ENCODE data around the gene XIST. TPM values are rescaled to one million over a fixed set of nuclear protein-coding genes. Genes with fewer than 3 reads are reported as not detected.

XIST gene
- total and polyA plus RNA-seq, 10 of the 15 experiments (the other 5 are each of a cell fraction or from before 2014, with no cell fraction given) = 39.1 to 787 (median 91.3) TPM

- TF ChIP-seq REST (IDR thresholded peaks at IDR 0.05; ENCODE audit: low read depth, low read length) = no peak
- no peak for TF ChIP-seq RAD21 (IDR thresholded peaks at IDR 0.05; ENCODE audit: insufficient read depth, low read depth, low read length)
- no peak for TF ChIP-seq SUPT20H (IDR thresholded peaks at IDR 0.05; ENCODE audit: borderline replicate concordance, control insufficient read depth, low read depth, low read length)
- no peak for TF ChIP-seq NRF1 (conservative IDR thresholded peaks at IDR 0.05; ENCODE audit: low read depth, low read length)
- no peak for TF ChIP-seq RFX5 (IDR thresholded peaks at IDR 0.05; ENCODE audit: low read depth, low read length)
- no peak for TF ChIP-seq IKZF2 (IDR thresholded peaks at IDR 0.05)
- TF ChIP-seq ASH2L (IDR thresholded peaks at IDR 0.05; ENCODE audit: borderline replicate concordance, low read depth) = no peak
- no peak for TF ChIP-seq POU2F2 (IDR thresholded peaks at IDR 0.05; ENCODE audit: borderline replicate concordance, low read depth, low read length)
Measured at GRCh38 chrX:73825569-73825968, 26.9 kb downstream of the XIST start (continued).

GRCh38 chrX:73823473-73824004, 29.0 kb downstream of the XIST start:
- FAIRE-seq (no peak), DNase-seq (ENCODE audit: low read depth, low spot score) (no peak), ATAC-seq (no peak)
- no peaks in the 10 kb centered on the region for H3K4me1 ChIP-seq (ENCODE audit: control insufficient read depth, insufficient read depth, low read length)
- H3K4me2 ChIP-seq (ENCODE audit: control insufficient read depth, insufficient read depth) = no peak overlapping the region
- BruUV-seq (replicated peaks) = no TSS peak
- 45% methylated on average over 2 of the region's 2 CpGs for WGBS (ENCODE audit: insufficient coverage, insufficient replicate concordance, low lambda C conversion rate, missing lambda C conversion rate)
- intact Hi-C loops (cut with micrococcal nuclease; ENCODE audit: unreplicated experiment) (no loop called here), in situ Hi-C loops (cut with MboI) (no loop called here)
- no peak overlapping the region for H2AFZ ChIP-seq (ENCODE audit: control insufficient read depth, low read depth, low read length)
- ChIA-PET POLR2A (no interaction called here), RAD21 (ENCODE audit: unreplicated experiment) (no interaction called here), CTCF (no interaction called here), SMC1A (ENCODE audit: uncharacterized antibody, unreplicated experiment) (no interaction called here)
- H3K4me3 ChIP-seq = no peak overlapping the region
- H4K20me1 ChIP-seq (ENCODE audit: control insufficient read depth, insufficient read depth) = no peaks in the 10 kb centered on the region
- no peaks in the 10 kb centered on the region for H3K27me3 ChIP-seq (replicated peaks in 1 of 2; ENCODE audit: control insufficient read depth in 2 of 2, insufficient read depth in 2 of 2, low read length in 1 of 2)
- H3K9ac ChIP-seq (ENCODE audit: control insufficient read depth, insufficient read depth, low read length) = no peak overlapping the region
- no peak overlapping the region for H3K27ac ChIP-seq (ENCODE audit: control insufficient read depth, insufficient read depth)
- peaks cover 0 to 6% of the 10 kb centered on the region in 2 experiments; a peak in 2 of 4 replicates for H3K36me3 ChIP-seq (ENCODE audit: control insufficient read depth in 2 of 2, insufficient read depth in 2 of 2, low read length in 1 of 2)
- no peaks in the 10 kb centered on the region for H3K79me2 ChIP-seq (ENCODE audit: control insufficient read depth, insufficient read depth, low read length)
- H3K9me3 ChIP-seq (replicated peaks; ENCODE audit: control insufficient read depth, insufficient read depth, low read length) = no peaks in the 10 kb centered on the region
- TF ChIP-seq TBL1XR1 (IDR thresholded peaks at IDR 0.05; ENCODE audit: low read depth, low read length) (no peak), HDGF (IDR thresholded peaks at IDR 0.05) (no peak), SIX5 (IDR thresholded peaks at IDR 0.05; ENCODE audit: low read depth, low read length, severe bottlenecking) (no peak), TARDBP (IDR thresholded peaks at IDR 0.05; ENCODE audit: borderline replicate concordance) (no peak), ELK1 (IDR thresholded peaks at IDR 0.05; ENCODE audit: low read depth, low read length) (no peak), REST (IDR thresholded peaks at IDR 0.05; ENCODE audit: low read depth, low read length) (no peak), NFXL1 (IDR thresholded peaks at IDR 0.05; ENCODE audit: borderline replicate concordance) (no peak), RAD21 (IDR thresholded peaks at IDR 0.05; ENCODE audit: insufficient read depth, low read depth, low read length) (no peak)
